ENCODE results near the gene RRP1. TPM values are rescaled to one million over a fixed set of nuclear protein-coding genes. Genes with fewer than 3 reads are reported as not detected.

RRP1 gene
- total RNA-seq, 2 donors from 2014 or later: 33.3 to 57.4 TPM

Other genes with a start within 250 kb of the RRP1 start
- 1 to 10 TPM in 1 of 2 donors, under 1 TPM in 1; 0.50 to 1.0 TPM for gene HSF2BP, start 130.1 kb upstream of the RRP1 start, total RNA-seq
- gene RRP1B, start 130.0 kb upstream of the RRP1 start, total RNA-seq: 10 to 100 TPM; 34.5 to 76.3 TPM
- 100 to 1,000 TPM; 102 to 115 TPM for gene PDXK, start 70.4 kb upstream of the RRP1 start, total RNA-seq
- gene CSTB, start 13.3 kb upstream of the RRP1 start, total RNA-seq: 10 to 100 TPM; 32.5 to 33.6 TPM
- 10 to 100 TPM; 44.8 to 100.0 TPM for gene AGPAT3, start 75.6 kb downstream of the RRP1 start, total RNA-seq
- gene TRAPPC10, start 222.7 kb downstream of the RRP1 start, total RNA-seq: 10 to 100 TPM; 48.5 to 72.8 TPM